ENCODE measurements around the gene COL6A3.
A peak's percentile ranks its signal among the peaks of the same experiment; 100 is the strongest.
"Not testable (repeated sequence)": the region's sequence is repeated elsewhere in the genome, so short reads cannot be mapped to it uniquely, and the experiment has no call there.

COL6A3 gene

GRCh38 chr2:237418300-237418699 lies 4.3 kb upstream of the COL6A3 start:
- no peak for DNase-seq

DNA sequence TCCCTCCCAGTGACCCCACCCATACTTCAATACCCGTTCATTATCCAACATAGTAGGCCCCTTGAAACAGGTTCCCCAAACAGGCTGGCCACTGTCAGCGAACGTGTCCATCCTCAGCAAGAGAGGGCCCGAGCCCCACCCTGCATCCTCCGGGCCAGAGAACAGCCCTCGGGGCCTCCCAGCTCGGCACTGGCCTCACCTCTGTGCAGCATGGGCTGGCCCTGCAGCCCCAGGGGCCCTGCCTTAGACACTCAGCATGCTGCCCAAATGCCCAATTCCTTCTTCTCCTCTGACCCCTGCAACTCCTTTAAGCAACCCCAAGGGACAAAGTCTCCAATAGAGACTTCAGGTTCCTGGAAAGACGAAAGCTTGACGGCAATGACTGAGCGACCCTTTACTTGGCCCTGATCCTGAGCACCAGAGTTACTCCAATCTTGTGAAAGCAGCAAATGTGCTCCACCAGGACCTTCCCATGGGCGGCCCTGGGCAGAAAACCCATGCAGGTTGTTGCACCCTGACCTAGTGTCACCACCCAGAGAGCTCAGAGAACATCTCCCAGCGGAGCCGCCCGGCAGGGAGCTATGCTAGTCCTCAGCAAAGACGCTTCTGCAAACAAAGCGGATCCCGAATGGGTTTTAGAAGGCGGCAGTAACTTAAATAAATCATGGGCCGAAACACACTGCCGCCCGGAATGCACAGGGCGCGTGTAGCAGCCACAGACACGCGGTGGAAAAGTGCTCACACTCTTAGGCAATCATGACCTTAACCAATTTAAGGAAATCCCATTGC lies 782 bp downstream of the COL6A3 start:
- no peak for DNase-seq

DNA sequence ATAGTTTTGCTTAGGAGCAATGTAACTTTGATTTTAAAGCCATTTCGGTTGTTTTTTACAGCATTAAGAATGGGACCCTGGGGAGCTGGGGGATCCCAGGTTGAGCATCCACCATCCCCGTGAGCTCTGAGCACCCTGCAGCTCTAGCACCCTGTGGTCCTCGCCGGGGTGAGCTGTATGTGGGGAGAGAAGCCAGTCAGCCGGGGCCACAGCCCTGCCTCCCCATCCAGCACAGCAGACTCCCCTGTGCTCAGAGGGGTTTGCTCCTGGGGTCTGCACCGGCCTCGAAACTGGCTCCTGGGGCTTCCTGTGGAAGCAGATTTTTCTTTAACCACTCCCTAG lies 1.3 kb downstream of the COL6A3 start:
- DNase-seq, result no peak

DNA sequence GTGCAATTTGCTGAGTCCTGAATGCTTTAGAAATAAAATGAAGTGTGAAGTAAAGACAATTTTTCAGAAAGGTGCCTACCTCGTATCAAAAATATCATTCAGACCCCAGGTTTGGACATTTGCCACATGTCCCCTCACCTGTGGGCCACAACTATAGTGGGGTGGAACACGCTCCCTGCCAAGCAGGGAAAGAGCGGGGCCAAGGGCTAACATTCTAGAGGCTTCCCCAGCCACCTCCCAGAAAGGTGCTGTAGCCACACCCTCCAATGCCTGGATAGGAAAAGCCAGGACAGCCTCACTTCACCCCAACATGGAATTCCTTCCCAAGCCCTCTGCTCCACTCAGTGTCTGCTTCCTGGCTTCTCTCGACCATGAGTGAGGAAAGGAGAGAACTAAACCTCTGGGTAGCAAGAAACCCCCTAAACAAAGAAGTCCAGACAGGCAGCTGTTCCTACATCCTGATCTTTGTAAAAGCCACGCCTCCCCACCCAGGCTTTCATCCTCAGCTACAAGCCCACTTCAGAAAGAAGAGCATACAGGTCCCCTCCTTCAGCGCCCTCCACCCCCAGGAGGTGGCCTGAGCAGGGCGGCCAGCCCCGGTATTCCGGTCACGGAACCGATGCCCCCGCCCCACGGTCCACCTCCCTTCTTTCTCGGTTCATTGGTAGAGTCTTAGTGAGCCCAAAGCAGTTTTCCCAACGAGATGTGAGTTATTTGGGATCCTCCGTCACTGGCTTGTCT lies 2.1 kb downstream of the COL6A3 start:
- DNase-seq, result no peak

- peak in 1 of 58 donors; percentile 55 for DNase-seq
These were observed 2.8 kb downstream of the COL6A3 start for GRCh38 chr2:237411092-237411601.

GRCh38 chr2:237409263-237409662 lies 4.7 kb downstream of the COL6A3 start:
- DNase-seq, result not testable (repeated sequence)

GRCh38 chr2:237408335-237409000 lies 5.5 kb downstream of the COL6A3 start:
- no peak for DNase-seq

GRCh38 chr2:237407700-237408099 lies 6.3 kb downstream of the COL6A3 start:
- no peak for DNase-seq

DNA sequence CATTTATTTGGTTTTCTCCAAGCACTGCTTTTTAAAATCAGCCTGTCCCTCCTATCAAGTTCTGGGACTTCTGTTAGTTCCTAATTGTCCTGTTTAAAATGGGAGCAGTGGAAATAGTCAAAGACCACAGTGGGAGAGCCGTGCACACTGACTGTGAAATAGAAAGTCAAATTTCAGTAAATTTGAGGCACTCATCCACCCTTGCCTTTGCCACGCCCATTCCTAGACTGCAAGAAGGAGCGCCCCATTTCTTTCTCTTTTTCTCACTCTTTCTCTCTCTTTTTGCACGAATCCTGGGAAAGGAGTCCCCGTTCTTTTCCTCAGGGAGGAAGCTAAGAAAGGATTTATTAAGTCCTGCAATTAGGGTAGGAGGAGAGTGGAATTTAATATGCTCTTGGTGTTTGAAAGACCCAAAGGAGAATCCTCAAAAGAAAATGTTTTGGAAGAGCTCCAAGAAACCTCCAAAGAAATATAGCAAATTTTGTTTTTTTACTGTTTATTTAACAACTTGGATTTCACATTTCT lies 7.5 kb downstream of the COL6A3 start:
- no peak for DNase-seq

- no peak for DNase-seq
These were observed 8.4 kb downstream of the COL6A3 start for GRCh38 chr2:237405605-237406004.

GRCh38 chr2:237405006-237405559 lies 8.9 kb downstream of the COL6A3 start:
- DNase-seq, result no peak

GRCh38 chr2:237404413-237404812 lies 9.6 kb downstream of the COL6A3 start:
- no peak for DNase-seq

DNA sequence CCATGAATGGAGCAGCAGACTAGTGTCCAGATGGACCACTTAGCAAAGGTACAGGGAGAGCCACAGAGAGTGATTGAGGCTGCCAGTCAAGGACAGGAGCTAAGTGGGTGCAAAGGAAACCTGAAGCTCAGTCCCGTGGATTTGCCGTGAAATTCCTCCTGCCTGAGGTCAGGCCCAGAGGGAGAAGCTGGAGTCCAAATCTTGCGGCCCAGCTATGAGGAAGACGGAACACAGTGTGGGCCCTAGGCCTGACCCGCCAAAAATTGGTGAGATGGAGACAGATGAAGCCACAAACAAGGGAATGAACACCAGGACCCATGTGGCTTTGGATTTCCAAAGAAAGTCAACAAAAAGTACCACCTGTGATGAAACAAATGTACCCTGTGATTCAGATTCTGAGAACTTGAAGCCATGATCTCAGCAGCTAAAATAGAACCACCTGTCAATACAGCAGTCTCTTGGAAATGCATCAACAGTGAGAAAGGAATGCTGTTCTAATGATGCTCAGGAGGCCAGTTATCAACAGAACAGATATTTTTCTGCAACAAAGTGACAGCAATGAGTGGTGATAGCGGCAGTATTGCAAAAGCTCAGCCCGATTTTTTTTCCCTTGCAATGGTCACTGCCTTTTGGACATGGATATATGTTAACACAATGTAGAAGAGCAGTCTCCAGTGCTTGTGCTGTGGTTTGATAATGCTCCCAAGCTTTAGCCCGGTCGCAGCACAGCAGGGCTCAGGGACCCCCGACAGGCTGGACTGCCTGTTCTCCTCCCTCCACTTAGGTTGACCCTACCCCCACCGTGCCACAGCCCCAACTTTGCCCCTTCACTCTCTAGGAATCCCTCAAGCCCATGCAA lies 10.7 kb downstream of the COL6A3 start:
- no peak for DNase-seq

DNA sequence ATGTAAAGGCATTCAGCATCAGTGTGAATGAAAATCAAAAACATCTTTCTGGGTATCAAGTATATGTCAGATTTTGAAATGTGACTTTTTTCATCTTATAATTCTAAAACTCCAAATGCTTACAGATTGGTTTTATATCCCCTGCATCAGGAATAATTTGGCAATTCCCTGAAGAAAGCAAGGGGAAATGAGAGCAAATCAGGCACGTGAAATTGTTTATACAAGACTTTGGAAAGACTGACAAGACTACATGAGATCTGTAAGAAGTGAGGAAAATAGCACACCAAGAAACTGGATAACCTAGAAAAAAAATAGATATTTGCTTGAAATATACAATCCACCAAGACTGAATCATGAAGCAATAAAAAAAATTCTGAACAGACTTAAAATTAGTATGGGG lies 13.8 kb downstream of the COL6A3 start:
- DNase-seq, result no peak

DNA sequence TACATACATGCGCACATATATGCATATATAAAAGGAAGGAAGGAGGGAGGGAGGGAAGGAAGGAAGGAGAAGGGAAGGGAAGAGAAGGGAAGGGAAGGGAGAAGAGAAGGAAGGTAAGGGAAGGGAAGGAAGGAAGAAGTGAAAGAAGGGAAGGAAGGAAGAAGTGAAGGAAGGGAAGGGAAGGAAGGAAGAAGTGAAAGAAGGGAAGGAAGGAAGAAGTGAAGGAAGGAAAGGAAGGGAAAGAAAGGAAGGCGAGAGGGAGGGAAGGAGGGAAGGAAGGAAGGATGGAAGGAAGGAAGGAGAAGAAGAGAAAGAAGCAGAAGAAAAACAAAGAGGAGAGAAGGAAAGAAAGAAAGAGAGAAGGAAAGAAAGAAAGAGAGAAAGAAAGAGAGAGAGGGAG lies 16.9 kb downstream of the COL6A3 start:
- DNase-seq, result no peak

DNA sequence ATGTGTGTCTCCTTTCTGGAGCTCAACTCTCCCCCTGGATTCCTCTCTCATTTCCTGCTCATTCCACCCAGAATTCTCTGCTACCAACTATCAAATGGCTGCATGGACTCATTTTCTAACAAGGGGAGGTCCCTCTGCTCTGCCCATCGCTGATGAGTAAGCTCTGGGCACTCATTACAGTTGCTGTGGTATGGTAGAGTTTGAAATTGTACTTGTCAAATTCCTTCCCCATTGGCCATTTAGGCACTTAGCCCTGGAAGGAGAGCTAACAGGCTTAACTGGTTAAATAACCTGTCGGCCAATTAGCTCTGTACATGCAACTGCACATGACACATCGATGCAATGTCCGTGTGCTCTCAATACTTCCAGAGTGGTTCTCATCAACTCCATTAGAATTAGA lies 20.4 kb downstream of the COL6A3 start:
- DNase-seq, result no peak

DNA sequence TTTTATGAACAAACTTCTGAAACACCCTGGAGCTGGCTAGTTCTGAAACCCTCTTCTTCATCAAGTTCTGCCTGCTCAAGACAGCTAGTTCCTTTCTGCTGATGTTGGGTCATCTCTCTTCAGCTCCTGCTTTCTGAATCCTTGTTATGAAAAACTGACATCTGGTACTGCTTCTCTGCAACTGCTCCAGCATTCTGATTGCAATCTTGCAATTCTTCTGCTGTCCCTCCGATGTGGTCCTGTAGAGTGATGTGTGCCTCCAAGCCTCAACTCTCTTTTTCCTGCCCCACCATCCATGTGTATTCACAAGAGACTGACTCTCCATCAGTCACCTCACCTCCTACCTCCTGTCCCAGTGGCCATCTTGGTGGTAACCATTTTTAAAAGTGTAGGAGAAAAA lies 21.8 kb downstream of the COL6A3 start:
- no peak for DNase-seq

- DNase-seq, result no peak
These were observed 22.8 kb downstream of the COL6A3 start for GRCh38 chr2:237391140-237391539.

- DNase-seq, result peak in 2 of 58 donors; percentile 9 to 38
These were observed 23.7 kb downstream of the COL6A3 start for GRCh38 chr2:237390235-237390634.

- no peak for DNase-seq
These were observed 24.1 kb downstream of the COL6A3 start for GRCh38 chr2:237389831-237390230.

DNA sequence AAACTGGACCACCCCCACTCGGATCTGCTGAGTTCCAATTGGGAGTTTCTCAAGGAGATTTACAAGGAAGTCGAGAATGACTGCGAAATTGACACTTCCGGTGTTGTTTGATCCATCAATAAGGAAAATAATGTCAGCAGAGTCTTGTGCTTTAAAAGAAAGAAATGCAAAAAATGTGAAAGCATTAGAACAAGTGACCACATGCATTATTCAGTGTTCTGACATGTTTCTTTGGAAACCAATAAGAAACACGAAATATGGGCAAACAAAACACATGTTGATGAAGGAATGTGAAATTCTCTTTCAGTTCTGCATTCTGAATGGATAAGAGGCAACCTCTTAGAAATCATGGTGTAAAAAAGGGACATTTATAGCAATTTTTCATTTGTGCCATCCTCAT lies 25.9 kb downstream of the COL6A3 start:
- DNase-seq, result no peak

All from anterior cingulate cortex (tissue), 58 donors.